Temporal lobe (tissue), 2 donors: ENCODE results near the gene PSMA3. TPM values are rescaled to one million over a fixed set of nuclear protein-coding genes. Genes with fewer than 3 reads are reported as not detected.

ENCODE experiments used
- small RNA-seq: library from RNA; depleted of rRNA; stranded (forward); fragments of <200 nt; gene quantifications from one replicate; pipeline ENCODE3, GENCODE V24; 2014; ENCODE audit warnings: low replicate concordance
- total RNA-seq: library from RNA; depleted of rRNA; stranded (reverse); fragments of >200 nt; gene quantifications from one replicate; pipeline ENCODE4 v1.2.3, GENCODE V29; 2014

PSMA3 gene
- total RNA-seq, 1 donor from 2014 or later, result 38.8 TPM

Small RNAs within 50 kb of the gene (small RNA-seq; reads per million reads assigned to genes)
- gene RNU6-341P, result not detected

Other genes with a start within 250 kb of the PSMA3 start
- 75.0 TPM for gene ARMH4, start 92.6 kb upstream of the PSMA3 start, total RNA-seq
- gene ACTR10, start 44.7 kb upstream of the PSMA3 start, total RNA-seq, result 99.1 TPM
- 50.9 TPM for gene ARID4A, start 53.7 kb downstream of the PSMA3 start, total RNA-seq
- gene TOMM20L, start 151.1 kb downstream of the PSMA3 start, total RNA-seq, result not detected
- 19.2 TPM for gene TIMM9, start 182.7 kb downstream of the PSMA3 start, total RNA-seq
- 21.4 TPM for gene KIAA0586, start 182.9 kb downstream of the PSMA3 start, total RNA-seq